ENCODE data around the gene CDKN1A. TPM values are rescaled to one million over a fixed set of nuclear protein-coding genes. Genes with fewer than 3 reads are reported as not detected.

The CDKN1A gene
- total RNA-seq, 4 donors from 2014 or later: 86.8 to 209 (median 131) TPM

DNA sequence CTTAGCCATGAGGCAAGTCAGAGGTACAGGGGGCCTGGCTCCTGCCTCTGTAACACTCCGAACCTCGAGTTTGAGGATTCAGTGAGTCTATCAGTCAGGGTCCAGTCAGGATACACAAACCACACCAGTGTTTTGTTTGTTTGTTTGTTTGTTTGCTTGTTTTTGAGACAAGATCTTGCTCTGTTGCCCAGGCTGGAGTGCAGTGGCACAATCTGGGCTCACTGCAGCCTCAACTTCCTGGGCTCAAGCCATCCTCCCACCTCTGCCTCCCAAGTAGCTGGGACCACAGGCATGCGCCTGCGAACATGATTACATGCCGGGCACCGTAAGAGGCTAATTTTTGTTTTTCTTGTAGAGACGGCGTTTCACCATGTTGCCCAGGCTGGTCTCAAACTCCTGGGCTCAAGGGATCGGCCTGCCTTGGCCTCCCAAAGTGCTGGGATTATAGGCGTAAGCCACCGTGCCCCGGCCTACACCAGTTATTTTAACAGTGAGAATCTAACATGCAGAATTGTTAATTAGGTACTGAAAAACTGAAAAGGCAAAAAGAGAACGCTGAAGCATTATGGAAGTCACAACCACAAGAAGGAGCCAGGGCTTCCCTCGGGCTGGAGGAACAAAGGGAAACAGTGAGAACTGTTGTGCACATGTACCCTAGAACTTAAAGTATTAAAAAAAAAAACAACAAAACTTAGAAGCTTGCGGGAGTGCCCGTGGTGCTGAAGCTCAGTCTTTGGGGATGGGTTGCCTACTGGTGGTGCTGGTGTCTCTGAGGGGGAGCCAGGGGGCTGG, 44.0 kb upstream of the CDKN1A start:
- intact Hi-C loops (cut with DNase I): no loop called here
- H3K27ac ChIP-seq: no peak overlapping the region
- H3K27me3 ChIP-seq: no peaks in the 10 kb centered on the region
- H3K36me3 ChIP-seq: no peaks in the 10 kb centered on the region
- H3K4me3 ChIP-seq: no peak overlapping the region
- no peaks in the 10 kb centered on the region for H3K9me3 ChIP-seq
- TF ChIP-seq POLR2A (IDR thresholded peaks at IDR 0.05): no peak
- TF ChIP-seq, protein P1, sequence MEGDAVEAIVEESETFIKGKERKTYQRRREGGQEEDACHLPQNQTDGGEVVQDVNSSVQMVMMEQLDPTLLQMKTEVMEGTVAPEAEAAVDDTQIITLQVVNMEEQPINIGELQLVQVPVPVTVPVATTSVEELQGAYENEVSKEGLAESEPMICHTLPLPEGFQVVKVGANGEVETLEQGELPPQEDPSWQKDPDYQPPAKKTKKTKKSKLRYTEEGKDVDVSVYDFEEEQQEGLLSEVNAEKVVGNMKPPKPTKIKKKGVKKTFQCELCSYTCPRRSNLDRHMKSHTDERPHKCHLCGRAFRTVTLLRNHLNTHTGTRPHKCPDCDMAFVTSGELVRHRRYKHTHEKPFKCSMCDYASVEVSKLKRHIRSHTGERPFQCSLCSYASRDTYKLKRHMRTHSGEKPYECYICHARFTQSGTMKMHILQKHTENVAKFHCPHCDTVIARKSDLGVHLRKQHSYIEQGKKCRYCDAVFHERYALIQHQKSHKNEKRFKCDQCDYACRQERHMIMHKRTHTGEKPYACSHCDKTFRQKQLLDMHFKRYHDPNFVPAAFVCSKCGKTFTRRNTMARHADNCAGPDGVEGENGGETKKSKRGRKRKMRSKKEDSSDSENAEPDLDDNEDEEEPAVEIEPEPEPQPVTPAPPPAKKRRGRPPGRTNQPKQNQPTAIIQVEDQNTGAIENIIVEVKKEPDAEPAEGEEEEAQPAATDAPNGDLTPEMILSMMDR (IDR thresholded peaks at IDR 0.05): no peak
- WGBS, 2 donors: 78% methylated on average over 13 to 15 of the region's 16 CpGs
- DNase-seq: no peak
- H3K4me1 ChIP-seq: peaks cover 5 to 9% (median 8%) of the 10 kb centered on the region in 3 donors

DNA sequence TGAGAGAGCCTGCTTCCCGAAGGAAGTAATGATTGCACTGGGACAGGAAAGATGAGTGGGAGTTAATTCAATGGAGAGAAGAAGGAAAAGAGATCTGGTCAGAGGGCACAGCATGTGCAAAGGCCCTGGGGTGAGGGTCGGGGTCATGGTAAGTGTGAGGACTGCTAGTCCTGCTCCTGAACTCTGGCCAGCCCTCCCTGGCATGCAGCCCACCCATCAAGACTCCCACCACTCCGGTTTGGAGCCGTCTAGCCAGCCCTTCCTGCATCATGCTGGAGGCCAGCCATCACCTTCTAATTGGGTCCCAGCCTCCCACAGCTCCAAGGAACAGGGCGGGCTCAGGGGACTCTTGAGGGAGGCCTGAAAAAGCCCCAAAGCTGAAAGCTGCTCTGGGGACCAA, 42.2 kb upstream of the CDKN1A start:
- WGBS, 2 donors: 57 to 61% methylated on average over 3 to 4 of the region's 5 CpGs
- intact Hi-C loops (cut with DNase I): no loop called here

DNA sequence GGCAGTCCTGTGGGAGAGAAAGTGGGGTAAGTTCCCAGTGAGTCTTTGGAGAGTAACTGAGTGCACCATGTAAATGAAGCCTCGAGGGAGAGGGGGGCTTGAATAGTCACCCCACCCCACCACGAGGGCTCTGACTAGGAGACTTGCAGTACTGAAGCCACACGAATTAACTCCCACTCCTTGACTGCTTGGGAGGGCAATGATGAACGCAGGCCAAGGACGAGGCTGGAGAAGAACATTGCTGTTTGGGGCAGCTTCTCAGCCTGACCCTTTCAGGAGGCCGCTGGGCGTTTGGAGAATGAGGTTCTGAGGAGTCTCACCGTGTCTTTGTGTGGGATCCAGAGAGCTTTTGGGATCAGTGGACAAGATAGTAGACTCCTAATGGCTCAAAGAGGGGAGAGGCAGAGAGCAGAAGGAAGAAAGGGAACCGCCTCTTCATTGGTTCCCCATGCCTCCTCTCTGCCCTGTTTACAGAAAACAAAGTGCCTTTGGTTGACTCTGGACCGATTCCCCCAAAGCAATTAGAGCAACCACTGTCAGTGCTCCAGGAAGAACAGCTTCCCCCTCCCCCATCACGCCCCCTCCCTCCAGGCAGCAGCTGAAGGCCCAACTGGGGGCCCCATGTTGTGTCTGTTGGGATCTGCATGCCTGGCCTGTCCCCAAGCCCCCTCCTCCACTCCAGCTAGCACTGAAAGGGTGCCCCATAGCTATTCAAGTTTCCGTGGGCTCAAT, 41.7 kb upstream of the CDKN1A start:
- Histone ChIP-seq H3K36me3 (no peaks in the 10 kb centered on the region), H3K9me3 (no peaks in the 10 kb centered on the region), H3K4me3 (no peak overlapping the region), H3K27ac (no peak overlapping the region), H3K4me1 (peaks cover 5 to 8% (median 7%) of the 10 kb centered on the region in 3 donors), H3K27me3 (no peaks in the 10 kb centered on the region)
- DNase-seq: no peak
- WGBS, 2 donors: 76 to 83% methylated on average over 8 to 10 of the region's 12 CpGs
- intact Hi-C loops (cut with DNase I): no loop called here
- TF ChIP-seq POLR2A (IDR thresholded peaks at IDR 0.05): no peak
- TF ChIP-seq, protein P1 (IDR thresholded peaks at IDR 0.05): no peak

More for the DNA sequence above, 42.2 kb upstream of the CDKN1A start:
- no peak overlapping the region for H3K4me3 ChIP-seq
- no peaks in the 10 kb centered on the region for H3K9me3 ChIP-seq
- H3K36me3 ChIP-seq: no peaks in the 10 kb centered on the region
- no peak for TF ChIP-seq POLR2A (IDR thresholded peaks at IDR 0.05)
- TF ChIP-seq, protein P1 (IDR thresholded peaks at IDR 0.05): no peak
- no peak for DNase-seq
- H3K4me1 ChIP-seq: peaks cover 5 to 8% (median 7%) of the 10 kb centered on the region in 3 donors
- H3K27me3 ChIP-seq: no peaks in the 10 kb centered on the region
- H3K27ac ChIP-seq: no peak overlapping the region

DNA sequence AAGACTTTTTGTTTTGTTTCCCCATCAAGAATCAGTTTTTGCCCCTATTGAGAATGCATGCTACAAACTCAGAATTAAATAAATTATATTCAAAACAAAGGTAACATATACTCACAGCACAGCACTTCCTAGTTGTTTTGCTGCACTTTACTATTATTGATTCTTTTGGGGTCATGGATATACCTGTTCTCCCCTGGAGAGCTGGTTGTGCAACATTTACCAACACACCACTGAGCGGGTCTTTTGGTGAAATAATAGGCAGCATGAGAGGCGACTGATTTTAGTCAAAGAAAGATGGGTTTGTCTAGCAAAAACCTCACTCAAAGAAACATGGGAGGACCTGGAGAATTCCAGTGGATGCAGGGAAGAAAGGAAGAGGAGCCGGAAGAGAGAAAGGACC, 39.9 kb upstream of the CDKN1A start:
- H3K27ac ChIP-seq: no peak overlapping the region
- DNase-seq: no peak
- H3K9me3 ChIP-seq: no peaks in the 10 kb centered on the region
- 77 to 94% methylated on average over 3 of the region's 3 CpGs for WGBS, 2 donors
- intact Hi-C loops (cut with DNase I): no loop called here
- no peak for TF ChIP-seq POLR2A (IDR thresholded peaks at IDR 0.05)
- TF ChIP-seq, protein P1 (IDR thresholded peaks at IDR 0.05): no peak
- no peak overlapping the region for H3K4me3 ChIP-seq
- no peaks in the 10 kb centered on the region for H3K36me3 ChIP-seq
- peaks cover 16 to 18% (median 18%) of the 10 kb centered on the region in 3 donors for H3K4me1 ChIP-seq
- no peaks in the 10 kb centered on the region for H3K27me3 ChIP-seq
